Superior temporal gyrus (tissue), 1 donor: ENCODE measurements around the gene HBP1.
"Not testable (repeated sequence)": the region's sequence is repeated elsewhere in the genome, so short reads cannot be mapped to it uniquely, and the experiment has no call there.

Experiments
- DNase-seq: peaks from one replicate; pipeline ENCODE4 v3.0.0-alpha.2; 2016; ENCODE audit errors: extremely low spot score

Gene HBP1

GRCh38 chr7:107181172-107181571 lies 12.4 kb downstream of the HBP1 start:
- DNase-seq = no peak

DNA sequence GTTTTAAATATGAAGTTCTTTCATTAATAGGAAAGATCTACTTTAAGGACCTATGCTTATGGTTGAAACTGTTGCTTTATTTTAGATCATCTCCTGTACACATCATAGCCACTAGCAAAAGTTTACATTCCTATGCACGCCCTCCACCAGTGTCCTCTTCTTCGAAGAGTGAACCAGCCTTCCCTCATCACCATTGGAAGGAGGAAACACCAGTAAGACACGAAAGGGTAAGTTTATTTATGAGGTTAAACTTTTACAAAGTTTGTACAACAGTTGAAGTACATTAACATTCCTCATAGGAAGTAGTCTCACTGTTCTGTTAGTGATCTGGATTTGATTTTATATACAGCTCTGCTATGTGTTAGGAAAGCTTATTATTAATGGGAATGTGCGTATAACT lies 16.9 kb downstream of the HBP1 start:
- no peak for DNase-seq

GRCh38 chr7:107186240-107186639 lies 17.4 kb downstream of the HBP1 start:
- no peak for DNase-seq

DNA sequence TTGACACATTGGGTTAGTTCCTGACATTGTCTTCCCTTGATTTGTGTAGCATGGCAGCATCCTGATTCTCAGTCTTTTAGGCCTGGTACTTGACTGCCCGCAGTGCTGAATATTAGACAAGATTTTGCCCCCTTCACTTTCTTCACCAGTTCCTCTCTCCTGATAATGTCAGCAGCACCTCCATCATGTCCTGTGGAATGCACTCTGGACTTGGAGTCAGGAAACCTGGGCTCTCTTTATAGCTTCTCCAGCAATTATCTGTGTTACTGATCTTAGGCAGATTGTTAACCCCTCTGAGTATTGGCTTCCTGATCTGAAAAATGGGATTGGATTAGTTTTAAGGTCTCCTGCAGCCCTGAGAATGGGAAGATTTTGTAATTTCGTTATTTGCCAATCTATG lies 19.0 kb downstream of the HBP1 start:
- DNase-seq = no peak

DNA sequence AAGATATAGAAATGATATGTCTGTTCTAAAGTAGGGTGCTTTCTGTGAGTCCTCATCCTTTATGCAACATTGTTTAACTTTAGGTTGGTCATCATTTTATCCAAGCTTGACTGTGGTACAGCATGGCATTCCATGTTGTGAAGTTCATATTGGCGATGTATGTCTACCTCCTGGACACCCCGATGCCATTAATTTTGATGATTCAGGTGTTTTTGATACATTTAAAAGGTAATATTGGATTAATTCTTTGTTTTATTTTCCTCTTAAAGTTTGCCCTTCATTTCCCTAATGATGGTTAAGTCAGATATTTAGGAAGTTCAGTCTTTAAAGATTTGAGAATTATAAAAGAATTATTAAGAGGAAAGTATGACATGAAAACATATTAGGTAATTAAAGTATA lies 21.3 kb downstream of the HBP1 start:
- no peak for DNase-seq

GRCh38 chr7:107194052-107194451 lies 25.2 kb downstream of the HBP1 start:
- DNase-seq = no peak

DNA sequence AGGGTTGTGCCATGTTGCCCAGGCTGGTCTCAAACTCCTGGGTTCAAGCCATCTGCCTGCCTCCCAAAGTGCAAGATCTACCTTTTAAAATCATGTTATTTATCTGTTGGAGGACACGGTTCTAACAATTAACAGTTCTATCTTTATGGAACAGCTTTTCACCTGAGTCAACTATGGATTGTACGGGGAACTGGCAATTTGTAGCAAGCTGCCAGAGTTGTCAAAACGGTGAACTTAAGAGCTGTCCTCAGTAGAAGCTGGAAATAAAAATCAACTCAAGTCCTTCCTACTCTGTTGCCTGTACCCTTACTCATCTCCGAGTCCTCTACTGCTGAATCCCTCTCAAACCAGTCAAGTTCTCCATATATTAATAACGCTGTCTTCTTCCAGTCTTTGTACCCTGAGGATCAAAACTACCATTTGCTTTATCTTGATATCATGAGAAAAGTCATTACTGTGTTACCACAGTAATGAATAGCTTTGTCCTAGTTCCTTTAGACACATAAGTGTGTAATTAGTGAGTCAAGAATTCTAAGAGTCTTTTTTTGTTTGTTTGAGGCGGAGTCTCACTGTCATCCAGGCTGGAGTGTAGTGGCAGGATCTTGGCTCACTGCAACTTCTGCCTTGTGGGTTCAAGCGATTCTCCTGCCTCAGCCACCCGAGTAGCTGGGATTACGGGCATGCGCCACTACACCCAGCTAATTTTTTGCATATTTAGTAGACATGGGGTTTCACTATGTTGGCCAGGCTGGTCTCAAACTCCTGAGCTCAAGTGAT lies 28.2 kb downstream of the HBP1 start:
- DNase-seq = no peak

DNA sequence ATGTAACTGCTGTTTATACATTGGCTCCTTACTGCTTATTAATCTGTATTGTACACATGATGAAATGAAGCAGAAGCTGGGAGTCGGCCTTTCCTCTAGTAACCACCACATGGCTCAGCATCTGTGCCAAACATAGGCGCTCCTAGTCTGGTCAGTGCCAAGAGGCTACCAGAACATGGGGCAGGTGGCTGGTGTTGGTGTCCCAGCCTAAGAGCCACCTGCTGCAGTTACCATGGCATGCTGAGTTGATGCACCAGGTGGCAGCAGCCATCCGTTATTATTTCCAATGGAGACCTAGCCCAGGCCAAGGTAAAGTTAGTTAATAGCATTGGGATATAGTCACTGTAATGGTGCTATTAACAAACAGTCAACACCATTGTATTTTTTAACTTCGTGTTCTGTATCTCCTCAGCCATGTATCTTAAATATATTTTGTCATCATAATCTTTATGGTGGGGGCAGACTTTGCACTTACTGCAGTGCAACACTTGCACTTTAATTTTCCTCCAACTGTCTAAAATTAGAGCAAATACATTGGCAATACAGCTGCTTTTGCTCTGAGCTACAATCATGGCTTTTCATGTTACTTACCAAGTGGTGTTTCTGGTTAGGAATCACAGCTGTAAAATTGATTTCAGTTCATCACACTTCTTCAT lies 33.1 kb downstream of the HBP1 start:
- DNase-seq = peak; percentile 66

DNA sequence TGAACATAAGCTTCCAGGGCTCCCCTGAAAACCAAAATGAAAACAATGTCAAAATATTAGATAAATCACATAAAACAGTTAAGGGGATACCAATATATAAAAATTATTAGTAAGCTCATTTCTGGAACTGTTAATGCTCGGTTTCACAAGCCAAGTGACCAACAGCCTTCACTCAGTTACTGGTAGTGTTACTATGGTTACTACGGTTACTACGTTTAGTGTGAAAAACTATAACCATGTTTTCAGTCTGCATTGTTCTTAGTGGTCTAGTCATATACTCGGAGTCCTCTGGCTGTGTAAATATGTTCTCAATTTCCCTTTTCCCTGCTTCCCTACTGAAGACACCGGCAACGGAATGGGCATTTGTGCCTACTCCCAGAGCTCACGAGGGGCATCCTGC lies 34.8 kb downstream of the HBP1 start:
- DNase-seq = no peak

- DNase-seq = no peak
These were observed 37.3 kb downstream of the HBP1 start for GRCh38 chr7:107206136-107206535.

GRCh38 chr7:107206706-107207105 lies 37.9 kb downstream of the HBP1 start:
- DNase-seq = no peak

DNA sequence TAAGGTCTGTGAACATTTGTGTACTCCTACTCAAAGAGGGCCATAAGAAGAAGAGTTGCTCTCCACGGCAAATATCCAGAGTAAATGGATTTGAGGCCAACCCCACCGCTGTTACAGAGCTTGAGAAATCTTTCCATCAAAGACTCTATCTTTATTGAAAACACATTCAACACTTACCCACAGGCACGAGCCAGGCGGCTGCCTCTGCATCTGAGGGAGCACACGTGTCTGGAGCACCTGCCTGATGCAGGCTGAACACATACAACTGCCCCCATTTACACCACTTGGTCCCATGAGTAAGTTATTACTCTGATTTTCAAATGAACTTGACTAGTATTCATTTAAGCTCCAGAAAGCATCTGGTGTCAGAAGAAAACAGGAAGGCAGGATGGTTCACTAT lies 38.7 kb downstream of the HBP1 start:
- no peak for DNase-seq

DNA sequence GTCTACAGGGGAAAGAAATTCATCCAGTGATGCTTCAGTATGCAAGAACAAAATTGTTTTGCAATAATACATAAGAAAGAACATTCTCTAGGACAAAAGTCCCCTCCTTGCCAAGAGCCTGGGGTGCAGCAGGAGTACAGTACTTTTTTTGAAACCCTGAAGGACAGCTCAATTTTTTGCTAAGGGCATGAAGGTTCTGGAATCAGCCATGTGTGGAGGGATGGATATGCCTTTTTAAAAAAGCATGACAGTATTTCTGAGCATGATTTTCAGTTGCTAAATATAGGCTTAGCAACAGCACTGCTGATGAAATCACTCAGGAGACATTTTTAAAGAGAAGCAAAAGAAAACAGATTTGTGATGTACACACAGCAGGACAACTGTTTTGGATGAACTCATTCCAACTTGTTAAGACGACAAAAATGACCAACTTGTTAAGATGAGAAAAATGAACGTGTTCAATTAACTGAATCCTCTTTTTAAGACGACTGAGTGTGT lies 39.3 kb downstream of the HBP1 start:
- peak; percentile 63 for DNase-seq

GRCh38 chr7:107208563-107208962 lies 39.8 kb downstream of the HBP1 start:
- no peak for DNase-seq

GRCh38 chr7:107209565-107209964 lies 40.8 kb downstream of the HBP1 start:
- DNase-seq = no peak

DNA sequence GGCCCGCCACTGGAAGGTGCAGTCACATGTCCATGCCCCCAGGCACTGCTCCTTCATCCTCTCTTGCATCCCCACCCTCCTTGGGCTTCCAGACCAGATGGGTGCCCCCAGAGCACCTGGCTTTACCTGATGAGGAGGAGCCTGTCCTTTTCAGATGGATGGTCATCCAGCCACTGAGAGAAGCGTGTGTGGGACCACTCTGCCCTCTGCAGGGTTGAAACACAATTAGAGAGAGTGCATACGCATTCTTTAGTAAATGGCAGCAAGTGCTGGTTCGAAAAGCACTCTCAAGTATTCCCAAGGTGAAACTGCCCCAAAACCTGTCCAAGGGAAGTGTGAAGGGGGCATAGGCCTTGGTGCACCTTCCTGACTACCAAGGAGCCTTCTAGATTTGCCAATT lies 41.6 kb downstream of the HBP1 start:
- DNase-seq = no peak

- DNase-seq = no peak
These were observed 43.9 kb downstream of the HBP1 start for GRCh38 chr7:107212725-107213124.

DNA sequence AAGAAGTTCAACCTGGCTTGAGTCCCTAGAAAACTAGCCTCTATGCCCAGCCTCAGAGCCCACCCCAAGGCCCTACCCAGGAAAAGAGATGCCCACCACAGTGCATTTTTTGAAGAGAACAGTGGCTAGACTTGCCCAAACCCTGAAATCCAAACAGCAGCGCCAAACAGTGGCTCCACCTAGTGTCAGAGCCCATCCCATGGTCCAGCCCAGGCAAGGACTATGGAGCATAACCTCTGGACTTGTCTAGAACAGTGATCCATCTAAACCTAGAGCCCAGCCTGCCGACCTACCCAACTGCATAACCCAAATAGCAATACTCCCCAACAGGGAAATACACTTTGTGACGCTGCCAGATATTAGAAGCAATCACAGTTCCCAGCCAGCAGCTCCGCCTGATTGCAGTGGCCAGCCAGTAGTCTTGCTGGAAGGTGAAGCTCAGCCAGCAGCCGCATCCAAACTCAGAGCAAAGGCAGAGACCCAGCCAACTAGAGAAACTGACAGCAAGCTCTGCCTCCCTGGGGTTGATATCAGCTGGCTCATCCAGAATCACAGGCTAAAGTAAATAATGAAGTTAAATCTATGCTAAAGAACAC lies 44.5 kb downstream of the HBP1 start:
- no peak for DNase-seq

GRCh38 chr7:107213945-107214344 lies 45.1 kb downstream of the HBP1 start:
- DNase-seq = no peak

DNA sequence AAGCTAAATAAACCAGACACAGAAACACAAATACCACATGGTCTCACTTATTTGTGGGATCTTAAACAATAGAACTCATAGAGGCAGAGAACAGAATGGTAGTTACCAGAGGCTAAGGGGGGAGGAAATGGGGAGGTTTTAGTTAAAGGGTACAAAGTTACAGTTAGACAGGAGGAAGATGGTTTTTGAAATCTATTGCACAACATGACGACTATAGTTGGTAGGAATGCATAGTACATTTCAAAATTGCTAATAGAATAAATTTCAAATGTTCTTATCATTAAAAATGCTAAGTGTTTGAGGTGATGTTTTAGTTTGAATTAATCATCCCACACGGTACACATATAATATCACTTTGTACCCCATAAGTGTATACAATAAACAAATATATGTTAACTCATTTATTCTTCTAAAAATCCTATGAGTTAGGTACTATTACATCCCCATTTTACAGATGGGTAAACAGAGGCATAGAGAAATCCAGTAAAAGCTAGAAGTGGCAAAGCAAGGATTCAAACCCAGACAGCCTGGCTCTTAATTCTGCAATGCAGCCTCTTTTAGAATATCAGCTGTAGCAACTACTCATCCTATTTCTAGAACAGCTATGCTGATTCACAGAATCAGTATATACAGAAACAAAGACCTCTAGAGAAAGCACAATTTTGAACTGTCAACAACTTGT lies 50.9 kb downstream of the HBP1 start:
- DNase-seq = no peak

- DNase-seq = no peak
These were observed 51.6 kb downstream of the HBP1 start for GRCh38 chr7:107220356-107220755.

DNA sequence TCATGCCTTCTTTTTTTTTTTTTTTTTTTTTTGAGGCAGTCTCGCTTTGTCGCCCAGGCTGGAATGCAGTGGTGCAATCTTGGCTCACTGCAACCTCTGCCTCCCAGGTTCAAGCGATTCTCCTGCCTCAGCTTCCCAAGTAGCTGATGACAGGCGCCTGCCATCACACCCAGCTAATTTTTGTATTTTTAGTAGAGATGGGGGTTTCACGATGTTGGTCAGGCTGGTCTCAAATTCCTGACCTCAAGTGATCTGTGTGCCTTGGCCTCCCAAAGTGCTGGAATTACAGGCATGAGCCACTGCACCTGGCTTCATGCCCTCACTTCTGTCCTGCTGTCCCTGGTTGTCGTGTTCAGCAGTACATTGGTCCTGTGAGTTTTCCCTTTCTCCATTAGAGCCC lies 52.0 kb downstream of the HBP1 start:
- not testable (repeated sequence) for DNase-seq
